ENCODE results near the gene THBS2.

THBS2 gene

DNA sequence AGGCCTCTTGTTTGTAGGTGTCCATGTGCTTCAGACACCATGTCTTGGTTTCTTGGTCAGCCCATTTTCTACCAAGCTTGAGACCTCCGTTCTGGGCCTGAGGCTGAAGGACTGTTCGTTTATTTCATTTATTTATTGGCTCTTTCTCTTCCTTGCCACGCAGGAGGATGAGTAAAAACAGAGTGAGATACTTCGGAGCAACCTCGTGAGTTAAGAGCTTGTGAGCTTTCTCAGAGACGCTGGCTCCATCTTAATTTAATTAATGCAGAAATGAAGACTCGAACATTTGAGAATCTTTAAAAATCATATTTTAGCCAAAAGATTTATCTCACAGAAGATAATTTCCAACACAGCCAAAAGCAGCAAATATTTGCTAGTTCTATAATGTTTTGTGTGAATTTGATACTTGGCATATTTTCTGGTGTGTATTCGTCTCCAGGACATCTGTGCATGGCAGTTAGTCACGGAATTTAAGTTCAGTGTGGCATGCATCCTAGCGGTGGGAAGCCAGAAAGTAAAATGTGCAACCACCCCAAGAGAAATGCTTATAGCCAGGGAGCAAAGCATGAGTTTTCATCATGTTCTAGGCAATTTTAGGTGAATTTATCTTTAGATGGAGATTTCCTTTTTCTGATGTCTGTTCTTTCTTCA is 76.0 kb downstream of the THBS2 start:
- DNase-seq: no peak

GRCh38 chr6:169176361-169176991 is 77.2 kb downstream of the THBS2 start:
- no peak for DNase-seq

GRCh38 chr6:169175360-169175887 is 78.2 kb downstream of the THBS2 start:
- DNase-seq: no peak

DNA sequence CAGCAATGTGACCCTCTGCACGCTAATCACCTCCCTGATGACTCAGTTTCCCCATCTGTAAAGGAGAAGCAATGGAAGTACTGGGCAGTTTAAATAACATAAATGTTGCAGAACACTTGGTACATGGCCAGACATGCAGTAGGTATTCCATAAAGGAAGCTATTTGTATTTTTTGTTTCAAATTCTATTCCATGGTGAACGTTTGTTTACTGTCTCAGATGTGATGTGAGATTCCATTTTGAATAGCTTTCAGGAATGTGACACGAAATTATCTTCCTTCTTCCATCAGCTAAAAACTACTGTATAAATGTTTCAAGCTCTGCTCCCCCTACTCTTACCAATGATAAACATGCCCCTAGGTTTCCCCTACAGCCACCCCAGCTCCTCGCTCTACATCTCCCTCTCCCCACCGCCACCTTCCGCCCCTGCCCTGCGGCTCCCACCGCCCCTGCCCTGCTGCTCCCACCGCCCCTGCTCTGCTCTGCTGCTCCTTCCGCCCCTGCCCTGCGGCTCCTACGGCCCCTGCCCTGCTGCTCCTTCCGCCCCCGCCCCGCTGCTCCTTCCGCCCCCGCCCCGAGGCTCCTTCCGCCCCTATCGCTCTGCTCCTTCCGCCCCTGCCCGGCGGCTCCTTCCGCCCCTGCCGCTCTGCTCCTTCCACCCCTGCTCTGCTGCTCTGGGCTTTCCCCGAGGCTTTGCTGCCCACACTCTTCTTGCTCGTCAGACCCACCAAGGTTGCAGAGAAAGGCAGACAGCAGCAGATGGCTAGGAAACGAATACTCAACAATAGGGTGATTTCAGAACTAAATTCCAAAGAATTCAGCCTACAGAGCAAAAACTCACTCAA is 78.9 kb downstream of the THBS2 start:
- no peak for DNase-seq

GRCh38 chr6:169173532-169174268 is 79.9 kb downstream of the THBS2 start:
- peak; percentile 74 for DNase-seq

- DNase-seq: no peak
Observed at GRCh38 chr6:169172946-169173345, 80.7 kb downstream of the THBS2 start.

DNA sequence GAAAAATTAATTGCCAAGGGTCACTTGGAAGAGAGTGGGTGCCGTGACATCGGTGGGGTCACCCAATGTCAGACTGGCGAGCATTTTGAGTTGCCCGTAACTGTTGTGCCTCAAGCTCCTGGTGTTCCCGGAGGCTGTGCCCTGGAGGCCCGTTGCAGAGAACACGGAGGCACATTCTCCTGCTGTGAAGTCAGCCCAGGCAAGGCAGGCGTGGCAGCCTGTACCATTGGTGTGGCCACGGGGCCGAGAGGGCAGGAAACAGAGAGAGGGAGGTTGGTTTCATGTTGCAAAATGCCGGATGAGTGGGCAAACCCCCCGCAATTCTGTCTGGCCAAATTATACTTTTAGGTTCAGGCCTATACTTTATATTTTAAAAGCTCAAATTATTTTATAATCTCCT is 81.2 kb downstream of the THBS2 start:
- DNase-seq: peak; percentile 98

GRCh38 chr6:169171951-169172350 is 81.7 kb downstream of the THBS2 start:
- peak; percentile 81 for DNase-seq

DNA sequence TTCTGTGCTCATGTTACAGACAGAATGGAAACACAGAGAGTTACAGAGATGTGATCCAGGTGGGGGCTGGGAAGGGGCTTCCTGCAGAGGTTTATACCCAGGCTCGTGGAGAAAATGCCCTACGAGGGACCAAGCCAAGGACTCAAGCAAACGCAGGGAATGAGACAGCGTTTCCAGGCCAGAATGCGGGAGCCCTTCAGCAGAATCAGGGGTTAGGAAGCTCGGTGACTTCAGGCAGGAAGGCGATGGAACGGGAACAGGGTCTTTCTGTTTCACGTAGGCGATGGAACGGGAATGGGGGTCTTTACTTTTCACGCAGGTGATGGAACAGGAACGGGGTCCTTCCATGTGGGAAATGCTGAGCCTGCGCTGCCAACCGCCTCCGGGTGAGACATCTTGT is 82.6 kb downstream of the THBS2 start:
- DNase-seq: no peak

DNA sequence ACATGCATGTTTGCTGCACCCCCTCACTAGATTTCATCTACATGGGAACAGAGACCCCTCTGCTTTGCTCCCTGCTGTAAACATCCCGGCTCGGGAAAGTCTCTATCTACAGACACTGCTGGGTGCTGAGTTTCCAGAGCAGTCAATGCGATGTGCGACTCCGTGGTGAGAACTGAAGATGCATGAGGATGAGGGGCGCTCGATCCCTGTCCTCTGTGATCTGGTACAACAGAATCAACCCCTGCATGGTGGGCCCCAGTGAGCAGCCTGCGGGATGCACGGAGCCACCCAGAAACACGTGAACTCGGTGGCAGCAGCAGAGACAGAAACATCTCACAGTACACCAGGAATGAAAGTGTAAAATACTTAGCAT is 83.1 kb downstream of the THBS2 start:
- DNase-seq: no peak

GRCh38 chr6:169169941-169170582 is 83.6 kb downstream of the THBS2 start:
- DNase-seq: no peak

DNA sequence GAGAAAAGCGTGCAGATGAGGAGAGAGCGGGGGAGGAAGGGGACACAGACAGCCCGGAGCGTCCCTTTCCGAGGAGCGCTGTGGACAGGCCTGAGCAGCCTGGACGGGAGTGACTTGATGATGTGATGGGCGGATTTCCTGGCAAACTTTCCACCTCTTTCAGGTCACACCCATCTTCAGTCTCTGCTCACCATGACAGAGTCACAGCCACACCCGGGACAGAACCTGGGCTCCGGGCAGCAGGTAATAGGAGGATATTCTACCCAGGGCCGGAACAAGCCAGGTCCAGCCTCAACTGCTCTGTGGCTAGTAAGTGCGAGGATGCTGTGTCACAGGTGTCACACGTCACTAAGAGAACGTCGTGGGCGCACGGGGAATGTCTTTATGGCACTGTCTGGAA is 84.3 kb downstream of the THBS2 start:
- no peak for DNase-seq

GRCh38 chr6:169168706-169169105 is 84.9 kb downstream of the THBS2 start:
- no peak for DNase-seq

DNA sequence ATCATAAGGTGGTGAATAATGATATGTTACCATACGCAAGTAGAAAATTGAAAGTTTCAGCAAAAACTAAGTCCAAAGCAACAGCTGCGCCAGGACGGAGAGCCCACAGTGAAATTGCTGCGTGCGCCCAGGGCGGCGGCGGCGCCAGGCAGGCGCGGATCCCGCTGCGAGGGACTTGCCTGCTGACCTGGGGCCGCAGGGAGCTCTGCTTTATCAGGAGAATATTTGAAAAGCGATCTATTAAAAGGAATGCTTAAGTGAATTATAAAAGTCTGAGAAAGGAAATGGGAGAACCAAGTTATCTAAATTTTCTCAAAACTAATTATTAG is 85.4 kb downstream of the THBS2 start:
- no peak for DNase-seq

DNA sequence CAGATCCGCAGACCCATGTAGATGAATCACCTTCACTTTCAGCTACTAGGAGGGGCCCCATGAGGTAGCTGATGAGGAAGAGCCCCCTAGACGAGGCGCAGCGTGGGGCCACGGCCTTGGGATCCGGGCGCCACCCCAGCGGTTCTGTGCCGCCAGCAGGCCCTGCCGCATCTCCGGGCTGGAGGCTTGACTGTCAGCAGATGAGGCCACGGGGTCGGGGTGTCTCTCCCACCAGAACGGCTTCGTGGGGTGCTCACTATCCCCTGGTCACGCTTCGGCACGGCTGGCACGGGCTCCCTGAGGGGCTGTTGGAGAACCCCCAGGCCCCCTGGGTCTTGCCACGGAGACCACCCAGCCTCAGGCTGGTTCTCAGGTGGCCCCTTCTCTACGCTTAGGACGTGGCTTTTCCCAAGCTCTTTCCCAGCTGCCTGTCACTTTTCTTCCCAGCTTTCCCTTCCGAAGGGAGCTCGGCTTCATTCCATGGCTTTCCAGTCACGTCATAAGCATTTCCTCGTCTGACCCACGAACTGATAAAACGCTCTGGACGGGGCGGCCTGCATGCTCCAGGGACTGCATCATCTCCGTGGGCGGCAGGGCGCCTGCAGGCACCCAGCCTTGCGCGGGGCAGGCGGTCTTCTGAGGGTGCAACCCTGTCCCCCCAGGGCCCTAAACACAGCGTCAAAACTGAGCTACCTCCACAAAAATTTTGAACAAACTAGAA is 85.9 kb downstream of the THBS2 start:
- DNase-seq: peak; percentile 99

DNA sequence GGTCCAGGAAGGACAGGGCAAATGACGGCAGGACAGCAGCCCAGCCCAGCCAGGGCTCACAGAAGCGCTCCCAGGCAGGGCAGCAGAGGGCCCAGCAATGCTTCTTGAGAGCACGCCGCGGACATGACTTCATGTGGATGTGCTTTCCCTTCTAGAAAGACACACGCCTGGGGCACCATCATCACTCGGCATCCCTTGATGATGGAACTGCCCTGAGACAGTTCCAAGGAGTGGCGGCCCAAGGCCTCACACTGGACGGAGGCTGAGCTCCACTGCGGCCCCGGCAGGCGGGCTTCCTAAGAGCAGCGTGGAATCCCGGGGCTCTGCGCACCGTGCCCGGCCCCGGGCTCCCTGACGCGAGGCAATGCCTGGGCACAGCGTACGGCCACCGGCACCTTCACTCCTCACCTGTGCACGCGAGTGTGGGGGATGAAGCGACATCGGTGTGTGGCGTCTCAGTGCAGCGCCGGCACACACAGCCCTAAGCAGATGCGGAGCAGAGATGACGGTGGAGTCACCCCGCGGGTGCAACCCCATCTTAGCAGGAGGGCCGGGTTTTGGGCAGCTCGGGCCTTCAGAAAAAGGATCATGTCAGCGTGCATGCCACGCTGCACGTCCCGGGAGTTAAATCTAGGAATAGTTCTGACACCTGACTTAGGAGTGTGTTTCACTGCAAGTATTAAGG is 86.6 kb downstream of the THBS2 start:
- no peak for DNase-seq
